IPS DF 4.7 (cell line): ENCODE measurements around the gene OXCT1.
"Not testable (repeated sequence)": the region's sequence is repeated elsewhere in the genome, so short reads cannot be mapped to it uniquely, and the experiment has no call there.

ENCODE experiments used
- DNase-seq: peaks from one replicate; pipeline ENCODE4 v3.0.0-alpha.2; 2013; ENCODE audit warnings: low spot score; ENCODE audit errors: extremely low read depth

The OXCT1 gene

GRCh38 chr5:41722359-41722950, 147.8 kb downstream of the OXCT1 start:
- no peak for DNase-seq

- DNase-seq, result no peak
Observed at GRCh38 chr5:41721516-41721915, 148.7 kb downstream of the OXCT1 start.

GRCh38 chr5:41716382-41716781, 153.8 kb downstream of the OXCT1 start:
- DNase-seq, result no peak

- not testable (repeated sequence) for DNase-seq
Observed at GRCh38 chr5:41714446-41714845, 155.8 kb downstream of the OXCT1 start.

- DNase-seq, result no peak
Observed at GRCh38 chr5:41708604-41708940, 161.7 kb downstream of the OXCT1 start.

- peak; percentile 49 for DNase-seq
Observed at GRCh38 chr5:41707853-41708603, 162.2 kb downstream of the OXCT1 start.

GRCh38 chr5:41695920-41696582, 174.2 kb downstream of the OXCT1 start:
- no peak for DNase-seq

- DNase-seq, result no peak
Observed at GRCh38 chr5:41686767-41687166, 183.5 kb downstream of the OXCT1 start.

- no peak for DNase-seq
Observed at GRCh38 chr5:41686191-41686590, 184.0 kb downstream of the OXCT1 start.

- DNase-seq, result no peak
Observed at GRCh38 chr5:41683181-41683580, 187.0 kb downstream of the OXCT1 start.

- DNase-seq, result no peak
Observed at GRCh38 chr5:41682641-41683040, 187.6 kb downstream of the OXCT1 start.

GRCh38 chr5:41681840-41682239, 188.4 kb downstream of the OXCT1 start:
- DNase-seq, result no peak
